Neural cell (in vitro differentiated cells): ENCODE measurements around the gene LMO1. TPM values are rescaled to one million over a fixed set of nuclear protein-coding genes. Genes with fewer than 3 reads are reported as not detected.

Experiments
- H2AFZ ChIP-seq: fragments of 200-600, 300-800 bp; sonication (generic), shearing (Covaris generic); 2 replicates; pipeline ENCODE4 v1.6.0; 2014; ENCODE audit warnings: low read depth, mild to moderate bottlenecking, antibody characterized with exemption, low read length, moderate library complexity
- H3F3A ChIP-seq: fragments of 200-600 bp; shearing (Covaris generic); 2 replicates; pipeline ENCODE4 v1.6.1; 2016; ENCODE audit warnings: mild to moderate bottlenecking, moderate library complexity, mixed read lengths, antibody characterized with exemption, low read length; ENCODE audit not compliant: insufficient read depth, poor library complexity, severe bottlenecking
- H3K27ac ChIP-seq: fragments of 200-600, 300-800 bp; sonication (generic), shearing (Covaris generic); 2 replicates; pipeline ENCODE4 v1.5.1; 2014; ENCODE audit warnings: mild to moderate bottlenecking, low read length, moderate library complexity
- H3K27me3 ChIP-seq: fragments of 300-800, 200-600 bp; sonication (generic), shearing (Covaris generic); 2 replicates; pipeline ENCODE4 v1.6.0; 2014; ENCODE audit warnings: mild to moderate bottlenecking, low read depth, low read length, moderate library complexity; ENCODE audit not compliant: insufficient read depth
- H3K36me3 ChIP-seq: fragments of 300-800, 200-600 bp; sonication (generic), shearing (Covaris generic); 2 replicates; pipeline ENCODE4 v1.5.1; 2014; ENCODE audit warnings: mild to moderate bottlenecking, antibody characterized with exemption, low read length, moderate library complexity; ENCODE audit not compliant: insufficient read depth
- H3K4me2 ChIP-seq: fragments of 300-800, 200-600 bp; sonication (generic), shearing (Covaris generic); 2 replicates; pipeline ENCODE4 v1.6.0; 2014; ENCODE audit warnings: mild to moderate bottlenecking, low read length
- H3K4me3 ChIP-seq: fragments of 300-800, 200-600 bp; sonication (generic), shearing (Covaris generic); 2 replicates; pipeline ENCODE4 v1.5.1; 2014; ENCODE audit warnings: mild to moderate bottlenecking, low read length, moderate library complexity
- H3K79me2 ChIP-seq: fragments of 200-600 bp; shearing (Covaris generic); replicated peaks from 2 replicates; pipeline ENCODE4 v1.6.0; 2014; ENCODE audit warnings: mild to moderate bottlenecking, low read length, moderate library complexity; ENCODE audit not compliant: insufficient read depth
- H3K9ac ChIP-seq: fragments of 300-800, 200-600 bp; sonication (generic), shearing (Covaris generic); 2 replicates; pipeline ENCODE4 v1.6.1; 2016; ENCODE audit warnings: mild to moderate bottlenecking, low read length, mixed read lengths
- H3K9me2 ChIP-seq: fragments of 200-600 bp; shearing (Covaris generic); 2 replicates; pipeline ENCODE4 v1.6.1; 2016; ENCODE audit warnings: mild to moderate bottlenecking, low read length, mixed read lengths; ENCODE audit not compliant: insufficient read depth
- H3K9me3 ChIP-seq: fragments of 200-600, 300-800 bp; sonication (generic), shearing (Covaris generic); 2 replicates; pipeline ENCODE4 v1.6.1; 2016; ENCODE audit warnings: mild to moderate bottlenecking, mixed run types, low read length, moderate library complexity, mixed read lengths
- H4K20me1 ChIP-seq: fragments of 200-600 bp; shearing (Covaris generic); 2 replicates; pipeline ENCODE4 v1.6.1; 2016; ENCODE audit warnings: mild to moderate bottlenecking, mixed run types; ENCODE audit not compliant: insufficient read depth
- EP300 ChIP-seq: fragments of 450-650 bp; conservative IDR thresholded peaks from 2 replicates; pipeline ENCODE4 v1.6.1; 2014; ENCODE audit warnings: antibody characterized with exemption, mild to moderate bottlenecking, moderate library complexity; ENCODE audit not compliant: poor library complexity, severe bottlenecking
- EZH2 ChIP-seq: fragments of 200-600, 300-800 bp; shearing (Covaris generic), sonication (generic); IDR thresholded peaks from 2 replicates; pipeline ENCODE4 v1.6.1; 2014; ENCODE audit warnings: antibody characterized with exemption, low read length, borderline replicate concordance, mild to moderate bottlenecking; ENCODE audit not compliant: insufficient read depth, poor library complexity, severe bottlenecking
- MXI1 ChIP-seq: fragments of 450-650 bp; conservative IDR thresholded peaks from 2 replicates; pipeline ENCODE4 v1.6.1; 2014; ENCODE audit warnings: antibody characterized with exemption, mild to moderate bottlenecking; ENCODE audit not compliant: poor library complexity, severe bottlenecking
- POLR2AphosphoS5 ChIP-seq: IDR thresholded peaks from 2 replicates; pipeline ENCODE4 v1.6.1; 2012
- RAD21 ChIP-seq: fragments of 450-650 bp; conservative IDR thresholded peaks from 2 replicates; pipeline ENCODE4 v1.6.1; 2014; ENCODE audit warnings: antibody characterized with exemption, mild to moderate bottlenecking, moderate library complexity
- SMC3 ChIP-seq: fragments of 450-650 bp; conservative IDR thresholded peaks from 2 replicates; pipeline ENCODE4 v1.6.1; 2014; ENCODE audit warnings: antibody characterized with exemption, mild to moderate bottlenecking, moderate library complexity; ENCODE audit not compliant: poor library complexity
- TAF1 ChIP-seq: IDR thresholded peaks from 2 replicates; pipeline ENCODE4 v1.6.1; 2012; ENCODE audit warnings: low read depth
- polyA plus RNA-seq: library from polyadenylated mRNA; depleted of rRNA; stranded (reverse); fragments of >200 nt; gene quantifications from 2 replicates; pipeline ENCODE4 v1.2.3, GENCODE V29; 2014
- TF ChIP-seq, protein P1 (sequence below): fragments of 450-650 bp; IDR thresholded peaks from 2 replicates; pipeline ENCODE4 v1.5.1; 2014; ENCODE audit warnings: antibody characterized with exemption, mild to moderate bottlenecking, moderate library complexity; ENCODE audit not compliant: poor library complexity, severe bottlenecking
- TF ChIP-seq, protein P2 (sequence below): IDR thresholded peaks from 2 replicates; pipeline ENCODE4 v1.6.1; 2012; ENCODE audit warnings: borderline replicate concordance

LMO1 gene
- polyA plus RNA-seq, 1 donor from 2014 or later = 4.4 TPM

DNA sequence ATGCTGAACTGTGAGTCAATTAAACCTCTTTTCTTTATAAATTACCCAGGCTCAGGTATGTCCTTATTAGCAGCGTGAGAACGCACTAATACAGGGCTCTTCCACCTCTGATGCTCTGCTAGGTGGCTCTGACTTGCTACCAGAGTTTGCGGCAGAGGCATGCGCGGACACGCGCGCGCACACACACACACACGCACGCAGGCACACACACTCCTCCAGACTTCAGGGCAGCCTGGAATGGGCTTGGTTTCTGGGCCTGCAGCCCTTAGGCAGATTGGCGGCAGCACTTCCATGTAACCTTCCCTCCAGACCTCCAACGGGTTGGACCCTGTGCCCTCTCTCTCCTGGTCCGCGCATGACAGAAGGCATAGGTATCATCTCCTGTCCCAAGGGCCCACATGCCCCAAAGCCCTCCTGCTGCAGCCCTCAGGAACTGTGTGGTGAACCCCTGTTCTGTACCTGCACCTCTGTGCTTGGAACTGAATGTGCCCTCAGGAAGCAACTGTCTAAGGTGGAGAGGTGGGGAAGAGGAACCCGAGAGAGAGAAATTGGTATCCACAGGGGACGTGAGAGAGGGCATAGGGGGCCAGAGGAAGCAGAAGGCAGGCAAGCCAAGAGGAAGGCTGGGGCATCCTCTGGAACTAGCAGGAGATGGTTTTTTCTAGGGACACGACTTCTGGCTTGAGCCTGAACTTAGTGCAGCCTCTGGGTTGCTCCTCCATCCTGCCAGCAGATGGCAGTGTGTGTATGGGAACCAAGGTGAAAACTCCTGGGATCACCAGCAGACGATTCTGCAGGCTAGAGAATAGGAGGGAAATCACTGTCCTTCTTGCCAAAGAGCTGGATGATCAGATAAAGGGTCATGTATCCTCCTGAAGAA is 71.4 kb downstream of the LMO1 start:
- H3K79me2 ChIP-seq = no peaks in the 10 kb centered on the region
- H3K4me3 ChIP-seq = no peak overlapping the region
- H3F3A ChIP-seq = no peaks in the 10 kb centered on the region
- no peaks in the 10 kb centered on the region for H3K9me3 ChIP-seq
- H2AFZ ChIP-seq = no peak overlapping the region
- no peak overlapping the region for H3K9ac ChIP-seq
- TF ChIP-seq, protein P1, sequence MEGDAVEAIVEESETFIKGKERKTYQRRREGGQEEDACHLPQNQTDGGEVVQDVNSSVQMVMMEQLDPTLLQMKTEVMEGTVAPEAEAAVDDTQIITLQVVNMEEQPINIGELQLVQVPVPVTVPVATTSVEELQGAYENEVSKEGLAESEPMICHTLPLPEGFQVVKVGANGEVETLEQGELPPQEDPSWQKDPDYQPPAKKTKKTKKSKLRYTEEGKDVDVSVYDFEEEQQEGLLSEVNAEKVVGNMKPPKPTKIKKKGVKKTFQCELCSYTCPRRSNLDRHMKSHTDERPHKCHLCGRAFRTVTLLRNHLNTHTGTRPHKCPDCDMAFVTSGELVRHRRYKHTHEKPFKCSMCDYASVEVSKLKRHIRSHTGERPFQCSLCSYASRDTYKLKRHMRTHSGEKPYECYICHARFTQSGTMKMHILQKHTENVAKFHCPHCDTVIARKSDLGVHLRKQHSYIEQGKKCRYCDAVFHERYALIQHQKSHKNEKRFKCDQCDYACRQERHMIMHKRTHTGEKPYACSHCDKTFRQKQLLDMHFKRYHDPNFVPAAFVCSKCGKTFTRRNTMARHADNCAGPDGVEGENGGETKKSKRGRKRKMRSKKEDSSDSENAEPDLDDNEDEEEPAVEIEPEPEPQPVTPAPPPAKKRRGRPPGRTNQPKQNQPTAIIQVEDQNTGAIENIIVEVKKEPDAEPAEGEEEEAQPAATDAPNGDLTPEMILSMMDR = peak; percentile 90
- TF ChIP-seq RAD21 (peak; percentile 88), SMC3 (peak; percentile 95), MXI1 (no peak)
- H3K9me2 ChIP-seq = no peaks in the 10 kb centered on the region
- no peak overlapping the region for H3K4me2 ChIP-seq
- H3K36me3 ChIP-seq = no peaks in the 10 kb centered on the region
- no peak overlapping the region for H3K27ac ChIP-seq
- no peaks in the 10 kb centered on the region for H3K27me3 ChIP-seq
- H4K20me1 ChIP-seq = no peaks in the 10 kb centered on the region

DNA sequence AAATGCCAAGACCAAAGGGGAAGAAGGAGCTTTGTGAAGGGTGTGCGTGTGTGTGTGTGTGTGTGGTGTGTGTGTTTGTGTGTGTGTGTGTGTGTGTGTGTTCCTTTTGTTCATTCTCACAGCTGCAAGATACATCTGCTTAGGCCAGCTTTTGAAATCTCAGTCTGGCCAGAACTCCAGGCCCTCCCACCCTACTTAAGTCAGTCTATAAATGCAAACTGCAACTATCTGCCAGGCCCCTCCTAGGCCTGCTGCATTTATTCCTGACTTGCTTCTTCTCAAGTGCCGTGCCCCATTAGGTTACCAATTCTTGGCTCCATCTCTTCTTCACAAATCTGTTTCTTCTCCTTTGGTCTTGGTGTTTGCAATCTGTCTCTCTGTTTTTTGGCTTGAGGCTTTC is 73.2 kb downstream of the LMO1 start:
- Histone ChIP-seq H3K9me2 (no peaks in the 10 kb centered on the region), H3K79me2 (no peaks in the 10 kb centered on the region), H3F3A (no peaks in the 10 kb centered on the region), H3K36me3 (no peaks in the 10 kb centered on the region), H3K4me2 (no peak overlapping the region), H3K9ac (no peak overlapping the region), H3K27me3 (no peaks in the 10 kb centered on the region), H2AFZ (no peak overlapping the region), H3K9me3 (no peaks in the 10 kb centered on the region), H4K20me1 (no peaks in the 10 kb centered on the region), H3K27ac (no peak overlapping the region), H3K4me3 (no peak overlapping the region)
- TF ChIP-seq, protein P1 = no peak

DNA sequence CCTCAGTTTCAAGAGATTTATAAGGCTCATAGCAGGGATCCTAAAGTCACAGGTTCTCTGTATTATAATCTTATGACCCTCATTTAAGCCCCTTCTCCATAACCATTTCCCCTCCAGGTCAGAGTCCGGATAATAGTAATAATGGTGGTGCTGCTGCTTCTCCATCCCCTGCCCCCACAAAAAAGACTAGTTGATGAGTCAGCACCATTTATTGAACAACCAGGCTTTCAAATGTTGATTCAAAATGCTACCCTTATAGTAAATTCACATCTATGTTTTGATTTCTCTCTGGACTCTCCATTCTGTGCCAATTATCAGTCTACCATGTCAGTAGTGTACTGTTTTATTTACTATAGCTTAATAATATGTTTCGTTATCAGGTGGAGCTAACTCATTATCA is 77.2 kb downstream of the LMO1 start:
- Histone ChIP-seq H3F3A (no peaks in the 10 kb centered on the region), H3K4me3 (no peak overlapping the region), H3K4me2 (no peak overlapping the region), H3K27me3 (no peaks in the 10 kb centered on the region), H3K79me2 (no peaks in the 10 kb centered on the region), H3K9me3 (peaks cover 4% of the 10 kb centered on the region), H3K36me3 (no peaks in the 10 kb centered on the region), H3K9ac (no peak overlapping the region), H4K20me1 (no peaks in the 10 kb centered on the region), H3K27ac (no peak overlapping the region), H3K9me2 (no peaks in the 10 kb centered on the region), H2AFZ (no peak overlapping the region)
- TF ChIP-seq, protein P2, sequence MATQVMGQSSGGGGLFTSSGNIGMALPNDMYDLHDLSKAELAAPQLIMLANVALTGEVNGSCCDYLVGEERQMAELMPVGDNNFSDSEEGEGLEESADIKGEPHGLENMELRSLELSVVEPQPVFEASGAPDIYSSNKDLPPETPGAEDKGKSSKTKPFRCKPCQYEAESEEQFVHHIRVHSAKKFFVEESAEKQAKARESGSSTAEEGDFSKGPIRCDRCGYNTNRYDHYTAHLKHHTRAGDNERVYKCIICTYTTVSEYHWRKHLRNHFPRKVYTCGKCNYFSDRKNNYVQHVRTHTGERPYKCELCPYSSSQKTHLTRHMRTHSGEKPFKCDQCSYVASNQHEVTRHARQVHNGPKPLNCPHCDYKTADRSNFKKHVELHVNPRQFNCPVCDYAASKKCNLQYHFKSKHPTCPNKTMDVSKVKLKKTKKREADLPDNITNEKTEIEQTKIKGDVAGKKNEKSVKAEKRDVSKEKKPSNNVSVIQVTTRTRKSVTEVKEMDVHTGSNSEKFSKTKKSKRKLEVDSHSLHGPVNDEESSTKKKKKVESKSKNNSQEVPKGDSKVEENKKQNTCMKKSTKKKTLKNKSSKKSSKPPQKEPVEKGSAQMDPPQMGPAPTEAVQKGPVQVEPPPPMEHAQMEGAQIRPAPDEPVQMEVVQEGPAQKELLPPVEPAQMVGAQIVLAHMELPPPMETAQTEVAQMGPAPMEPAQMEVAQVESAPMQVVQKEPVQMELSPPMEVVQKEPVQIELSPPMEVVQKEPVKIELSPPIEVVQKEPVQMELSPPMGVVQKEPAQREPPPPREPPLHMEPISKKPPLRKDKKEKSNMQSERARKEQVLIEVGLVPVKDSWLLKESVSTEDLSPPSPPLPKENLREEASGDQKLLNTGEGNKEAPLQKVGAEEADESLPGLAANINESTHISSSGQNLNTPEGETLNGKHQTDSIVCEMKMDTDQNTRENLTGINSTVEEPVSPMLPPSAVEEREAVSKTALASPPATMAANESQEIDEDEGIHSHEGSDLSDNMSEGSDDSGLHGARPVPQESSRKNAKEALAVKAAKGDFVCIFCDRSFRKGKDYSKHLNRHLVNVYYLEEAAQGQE = no peak
- TF ChIP-seq EZH2 (no peak), RAD21 (no peak), SMC3 (no peak), TAF1 (no peak), EP300 (no peak), MXI1 (no peak), POLR2AphosphoS5 (no peak)
- TF ChIP-seq, protein P1 = no peak
